Mammary epithelial cell (primary cell): ENCODE measurements around the gene GFRA1.

Experiments used
- EZH2 ChIP-seq: IDR thresholded peaks from 2 replicates; pipeline ENCODE4 v1.6.1; 2012; ENCODE audit warnings: low read length, inconsistent platforms, borderline replicate concordance
- TF ChIP-seq, protein P1 (sequence below), 2 donors: IDR thresholded peaks in 1 of 2; conservative IDR thresholded peaks in 1 of 2; 2 replicates each; pipeline ENCODE4 v1.5.1; 2011 to 2012; ENCODE audit warnings: inconsistent platforms in 2 of 2, low read length in 2 of 2, mild to moderate bottlenecking in 2 of 2, control low read depth in 1 of 2, low read depth in 1 of 2; ENCODE audit not compliant: insufficient read depth in 1 of 2; ENCODE audit errors: extremely low read depth in 1 of 2

DNA sequence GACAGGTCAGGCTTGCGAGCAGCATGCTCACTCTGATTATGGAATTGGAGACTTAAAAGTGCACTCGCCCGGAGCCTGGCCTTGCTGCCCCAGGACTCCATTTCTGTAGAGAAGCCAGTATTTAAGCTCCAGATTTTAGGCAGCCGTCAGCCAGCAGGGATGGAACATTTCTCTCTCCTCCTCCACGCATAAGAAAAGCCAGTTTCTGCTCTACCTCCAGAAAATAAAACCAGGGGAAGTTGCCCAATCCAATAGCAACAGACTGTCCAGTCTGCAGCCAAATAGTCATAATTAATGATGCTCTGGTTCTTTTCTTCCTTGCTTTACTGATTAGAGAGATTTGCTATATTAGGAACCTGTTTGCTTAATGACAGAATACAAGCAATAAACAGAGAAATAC lies 203.2 kb downstream of the GFRA1 start:
- no peak for TF ChIP-seq EZH2
- TF ChIP-seq, protein P1, sequence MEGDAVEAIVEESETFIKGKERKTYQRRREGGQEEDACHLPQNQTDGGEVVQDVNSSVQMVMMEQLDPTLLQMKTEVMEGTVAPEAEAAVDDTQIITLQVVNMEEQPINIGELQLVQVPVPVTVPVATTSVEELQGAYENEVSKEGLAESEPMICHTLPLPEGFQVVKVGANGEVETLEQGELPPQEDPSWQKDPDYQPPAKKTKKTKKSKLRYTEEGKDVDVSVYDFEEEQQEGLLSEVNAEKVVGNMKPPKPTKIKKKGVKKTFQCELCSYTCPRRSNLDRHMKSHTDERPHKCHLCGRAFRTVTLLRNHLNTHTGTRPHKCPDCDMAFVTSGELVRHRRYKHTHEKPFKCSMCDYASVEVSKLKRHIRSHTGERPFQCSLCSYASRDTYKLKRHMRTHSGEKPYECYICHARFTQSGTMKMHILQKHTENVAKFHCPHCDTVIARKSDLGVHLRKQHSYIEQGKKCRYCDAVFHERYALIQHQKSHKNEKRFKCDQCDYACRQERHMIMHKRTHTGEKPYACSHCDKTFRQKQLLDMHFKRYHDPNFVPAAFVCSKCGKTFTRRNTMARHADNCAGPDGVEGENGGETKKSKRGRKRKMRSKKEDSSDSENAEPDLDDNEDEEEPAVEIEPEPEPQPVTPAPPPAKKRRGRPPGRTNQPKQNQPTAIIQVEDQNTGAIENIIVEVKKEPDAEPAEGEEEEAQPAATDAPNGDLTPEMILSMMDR (conservative IDR thresholded peaks at IDR 0.05 in 1 of 2, IDR thresholded peaks at IDR 0.05 in 1 of 2; ENCODE audit: extremely low read depth in 1 of 2, insufficient read depth in 1 of 2, low read depth in 1 of 2, low read length in 2 of 2), result no peak
